K562 (cell line): ENCODE data around the gene FXN. TPM values are rescaled to one million over a fixed set of nuclear protein-coding genes. Genes with fewer than 3 reads are reported as not detected.
A peak's percentile ranks its signal among the peaks of the same experiment; 100 is the strongest.

ENCODE experiments used
- ARID4B ChIP-seq: sonication (generic); formaldehyde crosslinking; IDR thresholded peaks from 2 replicates; pipeline ENCODE4 v1.8.0; 2022; ENCODE audit warnings: mild to moderate bottlenecking, missing genetic modification reagents
- ATF6 ChIP-seq: sonication (generic); formaldehyde crosslinking; IDR thresholded peaks from 2 replicates; pipeline ENCODE4 v1.4.0; 2020; ENCODE audit warnings: mild to moderate bottlenecking, missing genetic modification reagents
- CHCHD3 ChIP-seq: fragments of 250-450 bp; sonication (Bioruptor Pico); IDR thresholded peaks from 2 replicates; pipeline ENCODE4 v2.1.2; 2022; ENCODE audit warnings: mild to moderate bottlenecking
- GMEB1 ChIP-seq: fragments of 250-450 bp; sonication (Bioruptor Pico); IDR thresholded peaks from 2 replicates; pipeline ENCODE4 v1.4.0; 2020; ENCODE audit warnings: mild to moderate bottlenecking
- HMGXB4 ChIP-seq: sonication (generic); formaldehyde crosslinking; IDR thresholded peaks from 2 replicates; pipeline ENCODE4 v1.8.1; 2023; ENCODE audit warnings: mild to moderate bottlenecking, missing genetic modification reagents
- PTBP1 ChIP-seq: fragments of 200-400 bp; formaldehyde crosslinking; IDR thresholded peaks from 2 replicates; pipeline ENCODE4 v1.6.1; 2017; ENCODE audit warnings: low read depth, low read length
- SMARCA5 ChIP-seq: fragments of 450-650 bp; IDR thresholded peaks from 2 replicates; pipeline ENCODE4 v1.6.1; 2016
- STAG1 ChIP-seq: sonication (generic); formaldehyde crosslinking; IDR thresholded peaks from 2 replicates; pipeline ENCODE4 v1.5.0; 2020; ENCODE audit warnings: missing genetic modification reagents, borderline replicate concordance
- TBP ChIP-seq: optimal IDR thresholded peaks from 2 replicates; pipeline ENCODE3; 2011; ENCODE audit warnings: low read depth, low read length, improper control_type of control experiment
- TEAD4 ChIP-seq, 2 experiments: sonication (generic) in 1 of 2; formaldehyde crosslinking in 1 of 2; IDR thresholded peaks; 2 replicates each; pipeline versions ENCODE4 v1.6.1 to v1.8.0; 2012 to 2022; ENCODE audit warnings: borderline replicate concordance in 1 of 2, inconsistent platforms in 1 of 2, low read length in 1 of 2, mild to moderate bottlenecking in 1 of 2, missing genetic modification reagents in 1 of 2
- THRB ChIP-seq: fragments of 450-650 bp; formaldehyde crosslinking; conservative IDR thresholded peaks from 2 replicates; pipeline ENCODE4 v1.4.0; 2022; ENCODE audit warnings: mild to moderate bottlenecking, missing genetic modification characterization
- YY1 ChIP-seq, 3 experiments: IDR thresholded peaks; 2 replicates each; pipeline ENCODE4 v1.6.1; 2011; ENCODE audit warnings: low read length in 2 of 3, mild to moderate bottlenecking in 2 of 3, moderate library complexity in 2 of 3, borderline replicate concordance in 1 of 3, control low read depth in 1 of 3, low read depth in 1 of 3; ENCODE audit not compliant: insufficient read depth in 3 of 3, insufficient replicate concordance in 2 of 3, control insufficient read depth in 1 of 3, insufficient read length in 1 of 3; ENCODE audit errors: extremely low read depth in 1 of 3
- ZFX ChIP-seq: sonication (generic); formaldehyde crosslinking; IDR thresholded peaks from 2 replicates; pipeline ENCODE4 v1.8.0; 2022; ENCODE audit warnings: mild to moderate bottlenecking, missing genetic modification reagents, moderate library complexity
- polyA plus RNA-seq, 8 experiments: library from polyadenylated mRNA; depleted of rRNA in 4 of 8; stranded (reverse) in 5 of 8; unstranded in 3 of 8; fragments of >200 nt; fragmentation: Nextera tagmentation in 2 of 8; fragmentation: Illumina TruSeq in 1 of 8; extraction: Ambion mirVana in 2 of 8; extraction: Trizol in 1 of 8; gene quantifications; 2 replicates each; pipeline versions ENCODE4 v1.2.1 to v1.2.3, GENCODE V29; 2011 to 2014; ENCODE audit warnings: inconsistent platforms in 1 of 8, missing spikeins in 1 of 8
- total RNA-seq, 7 experiments: library from RNA; depleted of rRNA in 6 of 7; stranded (reverse); fragments of >200 nt in 6 of 7; fragmentation: Illumina TruSeq in 2 of 7; extraction: Trizol in 2 of 7; gene quantifications; 2 replicates each; pipeline versions ENCODE4 v1.2.1 to v1.2.3, GENCODE V29; 2011 to 2021; ENCODE audit warnings: low replicate concordance in 1 of 7

Gene FXN
- total and polyA plus RNA-seq, 9 of the 15 experiments (the other 6 are each of a cell fraction or from before 2014, with no cell fraction given) = 7.6 to 51.5 (median 30.3) TPM

GRCh38 chr9:69035438-69036308 lies at the start of gene FXN (continued):
- TF ChIP-seq THRB (CRISPR knock-in tag) (no peak), CHCHD3 (CRISPR knock-in tag) (no peak), PTBP1 (peak; percentile 90), TEAD4 (IDR thresholded peaks at IDR 0.05; ENCODE audit: low read length) (peak; percentile 11; the same call in 1 of the 2 replicates), TEAD4 (CRISPR knock-in tag; IDR thresholded peaks at IDR 0.05; ENCODE audit: borderline replicate concordance) (no peak), GMEB1 (CRISPR knock-in tag) (peak; percentile 89), STAG1 (CRISPR knock-in tag) (peak; percentile 61; the same call in 1 of the 2 replicates), TBP (peak; percentile 42), ZFX (CRISPR knock-in tag) (peak; percentile 88), HMGXB4 (CRISPR knock-in tag) (peak; percentile 58; the same call in 1 of the 2 replicates), ATF6 (CRISPR knock-in tag) (no peak), YY1 (IDR thresholded peaks at IDR 0.05; ENCODE audit: borderline replicate concordance in 1 of 3, control insufficient read depth in 1 of 3, extremely low read depth in 1 of 3, insufficient read depth in 3 of 3, insufficient read length in 1 of 3, insufficient replicate concordance in 2 of 3, low read depth in 1 of 3, low read length in 2 of 3) (peak in 2 of 3 experiments; percentile 43 to 46), ARID4B (CRISPR knock-in tag) (0 out of 2 replicates have a peak, but pooled peaks have one; percentile 23), SMARCA5 (peak; percentile 98)
